Colonic mucosa (tissue), 4 donors: ENCODE data around the gene AP2A1. TPM values are rescaled to one million over a fixed set of nuclear protein-coding genes. Genes with fewer than 3 reads are reported as not detected.
A peak's percentile ranks its signal among the peaks of the same experiment; 100 is the strongest.

Experiments used
- DNase-seq: peaks from one replicate; pipeline ENCODE4 v3.0.0-alpha.2; 2020
- H3K27ac ChIP-seq: fragments of 200-600 bp; one replicate; pipeline ENCODE4 v1.8.0; 2021
- H3K27me3 ChIP-seq: fragments of 200-600 bp; one replicate; pipeline ENCODE4 v1.8.0; 2021
- H3K36me3 ChIP-seq: fragments of 200-600 bp; one replicate; pipeline ENCODE4 v1.8.0; 2021
- H3K4me1 ChIP-seq: fragments of 200-600 bp; one replicate; pipeline ENCODE4 v1.8.0; 2021; ENCODE audit warnings: mild to moderate bottlenecking
- H3K4me3 ChIP-seq: fragments of 200-600 bp; one replicate; pipeline ENCODE4 v1.8.0; 2021
- H3K9ac ChIP-seq, 2 donors: one replicate each; pipeline ENCODE4 v1.7.0; 2013; ENCODE audit warnings: control low read depth in 2 of 2, low read depth in 2 of 2, low read length in 2 of 2
- H3K9me3 ChIP-seq: fragments of 200-600 bp; one replicate; pipeline ENCODE4 v1.8.0; 2021
- CTCF ChIP-seq: fragments of 200-600 bp; IDR thresholded peaks from one replicate; pipeline ENCODE4 v1.8.0; 2022; ENCODE audit warnings: antibody characterized with exemption, mild to moderate bottlenecking
- intact Hi-C: fragments of 100-400 bp; cut with DNase I; formaldehyde crosslinking; loops from one replicate; pipeline ENCODE4 v1.14.1; 2022
- total RNA-seq, 2 donors: library from RNA; stranded (reverse); fragmentation: NEBNext Ultra II Directional in 1 of 2; extraction: Animal tissue kit (Norgen Biotek cat#: 25700) in 1 of 2; gene quantifications; one replicate each; pipeline ENCODE4 v1.2.1, GENCODE V29; 2021
- donor health status: healthy.
- donor health status: DM: no; HTN: no; CAD: no.
- donor health status: DM: no; HTN: no; CAD: no.

Gene AP2A1
- total RNA-seq, 2 donors from 2014 or later: 80.0 to 92.1 TPM

- no peak for TF ChIP-seq CTCF
- Histone ChIP-seq H3K4me3 (no peak overlapping the region), H3K9me3 (no peaks in the 10 kb centered on the region)
Observed at GRCh38 chr19:49746206-49746958, 20.4 kb upstream of the AP2A1 start.

GRCh38 chr19:49749055-49749716 lies 17.6 kb upstream of the AP2A1 start:
- DNase-seq: no peak
- Histone ChIP-seq H3K27ac (no peak overlapping the region), H3K9me3 (no peaks in the 10 kb centered on the region), H3K4me1 (no peaks in the 10 kb centered on the region), H3K9ac (no peak overlapping the region), H3K36me3 (no peaks in the 10 kb centered on the region), H3K4me3 (no peak overlapping the region), H3K27me3 (no peaks in the 10 kb centered on the region)
- intact Hi-C loops: no loop called here
- no peak for TF ChIP-seq CTCF

More at GRCh38 chr19:49746206-49746958, 20.4 kb upstream of the AP2A1 start:
- H3K27me3 ChIP-seq: no peaks in the 10 kb centered on the region
- intact Hi-C loops: no loop called here
- H3K36me3 ChIP-seq: no peaks in the 10 kb centered on the region
- no peak overlapping the region for H3K27ac ChIP-seq
- no peak overlapping the region for H3K9ac ChIP-seq
- peak; percentile 42 for DNase-seq
- no peaks in the 10 kb centered on the region for H3K4me1 ChIP-seq

GRCh38 chr19:49749771-49750170 lies 17.0 kb upstream of the AP2A1 start:
- H3K4me3 ChIP-seq: no peak overlapping the region
- TF ChIP-seq CTCF: no peak
- H3K4me1 ChIP-seq: no peaks in the 10 kb centered on the region
- H3K27ac ChIP-seq: no peak overlapping the region
- DNase-seq: no peak
- no peaks in the 10 kb centered on the region for H3K36me3 ChIP-seq
- no peaks in the 10 kb centered on the region for H3K27me3 ChIP-seq
- no peak overlapping the region for H3K9ac ChIP-seq
- intact Hi-C loops: no loop called here
- H3K9me3 ChIP-seq: no peaks in the 10 kb centered on the region

- Histone ChIP-seq H3K27me3 (no peaks in the 10 kb centered on the region), H3K4me1 (no peaks in the 10 kb centered on the region), H3K9me3 (no peaks in the 10 kb centered on the region), H3K27ac (no peak overlapping the region), H3K4me3 (no peak overlapping the region), H3K36me3 (no peaks in the 10 kb centered on the region), H3K9ac (no peak overlapping the region)
- no peak for TF ChIP-seq CTCF
- intact Hi-C loops: no loop called here
- DNase-seq: no peak
Observed at GRCh38 chr19:49752701-49753100, 14.1 kb upstream of the AP2A1 start.

- no peak overlapping the region for H3K4me3 ChIP-seq
- no peak for DNase-seq
- no peak for TF ChIP-seq CTCF
- H3K9ac ChIP-seq: no peak overlapping the region
- no peaks in the 10 kb centered on the region for H3K9me3 ChIP-seq
- no peak overlapping the region for H3K27ac ChIP-seq
- intact Hi-C loops: no loop called here
- no peaks in the 10 kb centered on the region for H3K27me3 ChIP-seq
- H3K36me3 ChIP-seq: no peaks in the 10 kb centered on the region
- H3K4me1 ChIP-seq: no peaks in the 10 kb centered on the region
Observed at GRCh38 chr19:49755956-49756355, 10.8 kb upstream of the AP2A1 start.
